ENCODE results near the gene ARMC7. TPM values are rescaled to one million over a fixed set of nuclear protein-coding genes. Genes with fewer than 3 reads are reported as not detected.

Gene ARMC7
- total and polyA plus RNA-seq, 2 donors (not counting 1 experiment from before 2014, with no cell fraction given) = 10.4 to 15.9 TPM

DNA sequence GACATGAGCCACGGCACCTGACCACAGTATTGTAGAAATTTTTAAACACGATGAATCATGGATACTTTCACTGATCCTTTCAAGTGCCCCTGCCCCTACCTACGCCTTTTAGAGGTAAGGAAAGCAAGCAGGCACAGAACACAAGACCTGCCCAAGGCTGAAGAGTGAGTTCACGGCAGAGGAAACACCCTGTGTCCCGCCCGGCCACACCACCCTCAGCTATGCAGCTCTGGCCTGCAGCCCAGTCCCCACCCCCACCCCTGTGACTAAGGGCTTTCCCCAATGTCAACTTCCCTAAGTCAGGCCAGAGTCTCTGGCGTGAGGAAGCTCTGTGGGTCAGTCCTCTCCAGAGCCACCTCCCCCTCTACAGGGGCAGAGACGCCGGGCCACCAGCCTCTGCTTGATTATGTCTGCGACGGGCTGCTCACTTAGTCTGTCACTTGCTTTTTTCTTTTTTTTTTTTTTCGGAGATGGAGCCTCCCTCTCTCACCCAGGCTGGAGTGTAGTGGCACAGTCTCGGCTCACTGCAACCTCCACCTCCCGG is 13.6 kb upstream of the ARMC7 start:
- peaks cover 2% of the 10 kb centered on the region for H3K4me1 Mint-ChIP-seq
- H3K9ac ChIP-seq (ENCODE audit: low read length) = no peak overlapping the region
- no peaks in the 10 kb centered on the region for H3K27me3 Mint-ChIP-seq
- intact Hi-C loops (cut with micrococcal nuclease) = no loop called here
- no peak overlapping the region for H2AFZ ChIP-seq (ENCODE audit: insufficient read depth, low read depth, low read length, poor library complexity, severe bottlenecking)
- H3K27ac Mint-ChIP-seq = no peak overlapping the region
- no peak for ATAC-seq (ENCODE audit: low read depth)
- no peaks in the 10 kb centered on the region for H3K9me3 Mint-ChIP-seq (ENCODE audit: insufficient read depth)
- H3K79me2 ChIP-seq (ENCODE audit: control insufficient read depth, insufficient read depth, low read length) = no peaks in the 10 kb centered on the region
- H3K4me3 ChIP-seq (ENCODE audit: control extremely low read depth in 1 of 5, extremely low read depth in 1 of 5, insufficient read depth in 1 of 5, low read depth in 2 of 5, low read length in 4 of 5) = no peak overlapping the region
- H3K4me2 ChIP-seq (replicated peaks; ENCODE audit: low read depth, low read length, poor library complexity, severe bottlenecking) = no peak overlapping the region
- H3K9me3 ChIP-seq (ENCODE audit: control extremely low read depth in 1 of 3, control insufficient read depth in 2 of 3, insufficient read depth in 1 of 3, low read length in 2 of 3) = no peaks in the 10 kb centered on the region
- no peak for TF ChIP-seq EZH2 (IDR thresholded peaks at IDR 0.05; ENCODE audit: borderline replicate concordance, insufficient read depth, low read depth, low read length, poor library complexity, severe bottlenecking)
- TF ChIP-seq, protein P1, sequence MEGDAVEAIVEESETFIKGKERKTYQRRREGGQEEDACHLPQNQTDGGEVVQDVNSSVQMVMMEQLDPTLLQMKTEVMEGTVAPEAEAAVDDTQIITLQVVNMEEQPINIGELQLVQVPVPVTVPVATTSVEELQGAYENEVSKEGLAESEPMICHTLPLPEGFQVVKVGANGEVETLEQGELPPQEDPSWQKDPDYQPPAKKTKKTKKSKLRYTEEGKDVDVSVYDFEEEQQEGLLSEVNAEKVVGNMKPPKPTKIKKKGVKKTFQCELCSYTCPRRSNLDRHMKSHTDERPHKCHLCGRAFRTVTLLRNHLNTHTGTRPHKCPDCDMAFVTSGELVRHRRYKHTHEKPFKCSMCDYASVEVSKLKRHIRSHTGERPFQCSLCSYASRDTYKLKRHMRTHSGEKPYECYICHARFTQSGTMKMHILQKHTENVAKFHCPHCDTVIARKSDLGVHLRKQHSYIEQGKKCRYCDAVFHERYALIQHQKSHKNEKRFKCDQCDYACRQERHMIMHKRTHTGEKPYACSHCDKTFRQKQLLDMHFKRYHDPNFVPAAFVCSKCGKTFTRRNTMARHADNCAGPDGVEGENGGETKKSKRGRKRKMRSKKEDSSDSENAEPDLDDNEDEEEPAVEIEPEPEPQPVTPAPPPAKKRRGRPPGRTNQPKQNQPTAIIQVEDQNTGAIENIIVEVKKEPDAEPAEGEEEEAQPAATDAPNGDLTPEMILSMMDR (IDR thresholded peaks at IDR 0.05) = no peak
- no peaks in the 10 kb centered on the region for H3K27me3 ChIP-seq (replicated peaks in 1 of 4; ENCODE audit: control extremely low read depth in 1 of 4, control insufficient read depth in 3 of 4, insufficient read depth in 4 of 4, low read length in 3 of 4)
- no peak for DNase-seq
- ChIA-PET CTCF (no interaction called here), POLR2A (no interaction called here)
- no peak overlapping the region for H3K4me3 Mint-ChIP-seq
- WGBS (ENCODE audit: insufficient coverage) = 31% methylated on average over 6 of the region's 14 CpGs
- H4K20me1 ChIP-seq (ENCODE audit: control insufficient read depth, insufficient read depth, low read length, poor library complexity, severe bottlenecking) = no peaks in the 10 kb centered on the region
- H3K4me1 ChIP-seq (ENCODE audit: control insufficient read depth in 2 of 2, insufficient read depth in 2 of 2, low read length in 2 of 2) = no peaks in the 10 kb centered on the region
- H3K27ac ChIP-seq (ENCODE audit: low read length in 2 of 2) = no peak overlapping the region
- H3K36me3 ChIP-seq (replicated peaks in 1 of 2; ENCODE audit: control extremely low read depth in 1 of 2, control insufficient read depth in 1 of 2, extremely low read depth in 1 of 2, insufficient read depth in 2 of 2, low read length in 1 of 2) = peaks cover 0 to 2% of the 10 kb centered on the region in 2 experiments

DNA sequence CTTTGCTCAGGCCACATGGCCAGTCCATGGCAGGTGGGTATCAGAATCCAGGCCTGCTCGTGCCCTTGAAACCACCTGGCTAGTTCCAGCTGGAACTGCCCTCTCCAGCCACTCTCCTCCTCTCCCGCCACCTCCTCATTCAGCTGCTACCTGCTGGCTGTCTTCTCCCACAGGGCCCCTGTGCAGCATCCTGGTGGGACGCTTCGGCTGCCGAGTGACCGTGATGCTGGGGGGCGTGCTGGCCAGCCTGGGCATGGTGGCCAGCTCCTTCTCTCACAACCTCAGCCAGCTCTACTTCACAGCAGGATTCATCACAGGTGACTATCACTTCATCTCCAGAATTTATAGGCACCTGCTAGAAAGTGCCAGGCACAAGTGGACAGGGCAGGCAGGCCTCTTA is 11.9 kb upstream of the ARMC7 start:
- Histone ChIP-seq H3K9ac (ENCODE audit: low read length) (no peak overlapping the region), H3K27ac (ENCODE audit: low read length in 2 of 2) (no peak overlapping the region), H3K4me1 (ENCODE audit: control insufficient read depth in 2 of 2, insufficient read depth in 2 of 2, low read length in 2 of 2) (peaks cover 10 to 14% of the 10 kb centered on the region in 2 donors), H3K79me2 (ENCODE audit: control insufficient read depth, insufficient read depth, low read length) (no peaks in the 10 kb centered on the region), H3K4me3 (ENCODE audit: control extremely low read depth in 1 of 5, extremely low read depth in 1 of 5, insufficient read depth in 1 of 5, low read depth in 2 of 5, low read length in 4 of 5) (no peak overlapping the region), H3K27me3 (replicated peaks in 1 of 4; ENCODE audit: control extremely low read depth in 1 of 4, control insufficient read depth in 3 of 4, insufficient read depth in 4 of 4, low read length in 3 of 4) (no peaks in the 10 kb centered on the region), H2AFZ (ENCODE audit: insufficient read depth, low read depth, low read length, poor library complexity, severe bottlenecking) (no peak overlapping the region), H3K4me2 (replicated peaks; ENCODE audit: low read depth, low read length, poor library complexity, severe bottlenecking) (no peak overlapping the region), H3K9me3 (ENCODE audit: control extremely low read depth in 1 of 3, control insufficient read depth in 2 of 3, insufficient read depth in 1 of 3, low read length in 2 of 3) (no peaks in the 10 kb centered on the region), H3K36me3 (replicated peaks in 1 of 2; ENCODE audit: control extremely low read depth in 1 of 2, control insufficient read depth in 1 of 2, extremely low read depth in 1 of 2, insufficient read depth in 2 of 2, low read length in 1 of 2) (peaks cover 0 to 2% of the 10 kb centered on the region in 2 experiments), H4K20me1 (ENCODE audit: control insufficient read depth, insufficient read depth, low read length, poor library complexity, severe bottlenecking) (no peaks in the 10 kb centered on the region)
- Mint-ChIP-seq H3K27me3 (no peaks in the 10 kb centered on the region), H3K27ac (no peak overlapping the region), H3K9me3 (ENCODE audit: insufficient read depth) (no peaks in the 10 kb centered on the region), H3K4me3 (no peak overlapping the region), H3K4me1 (peaks cover 9% of the 10 kb centered on the region)
- 97% methylated on average over 7 of the region's 7 CpGs for WGBS (ENCODE audit: insufficient coverage)
- ChIA-PET CTCF (interaction anchor here (0.8 to 1.1 kb wide), 2 partner anchors 16 to 136 kb away, joined by 3 read pairs; no protein-coding TSS in a partner anchor), POLR2A (no interaction called here)
- intact Hi-C loops (cut with micrococcal nuclease) = no loop called here
- DNase-seq (no peak), ATAC-seq (ENCODE audit: low read depth) (no peak)
- TF ChIP-seq, protein P1 (IDR thresholded peaks at IDR 0.05) = no peak
- TF ChIP-seq EZH2 (IDR thresholded peaks at IDR 0.05; ENCODE audit: borderline replicate concordance, insufficient read depth, low read depth, low read length, poor library complexity, severe bottlenecking) = no peak

All from B cell (primary cell).